K562 (cell line): ENCODE data around the gene PLAAT4. TPM values are rescaled to one million over a fixed set of nuclear protein-coding genes. Genes with fewer than 3 reads are reported as not detected.

Source experiments
- ATAC-seq: fragments of 200-7000 bp; cut with Tn5 transposase; 3 replicates; pipeline ENCODE4 v1.9.1; 2020; ENCODE audit warnings: moderate library complexity
- BruUV-seq: library from RNA; stranded (reverse); fragments of 400-500 nt; replicated peaks from 2 replicates; lab custom pipeline; 2021; lab: Mats Ljungman, UMichigan
- CTCF ChIA-PET: fragments of 300-600 bp; formaldehyde crosslinking; extraction: SDS; loops from one replicate; lab custom pipeline; 2021; ENCODE audit warnings: low intra/inter-chr PET ratio; lab: Yijun Ruan, JAX
- POLR2A ChIA-PET: fragments of 300-600, 350-650 bp; sonication (Branson Sonifier 250); formaldehyde crosslinking; extraction: SDS; loops from one replicate; lab custom pipeline; 2021; ENCODE audit warnings: antibody characterized with exemption, inconsistent platforms; lab: Yijun Ruan, JAX
- DNase-seq, 4 experiments: peaks; one replicate each; pipeline versions ENCODE4 v3.0.0 to v3.0.0-alpha.2; 2011 to 2018; ENCODE audit warnings: low spot score in 3 of 4, mixed read lengths in 3 of 4; ENCODE audit errors: extremely low read depth in 1 of 4
- FAIRE-seq: peaks from 2 replicates; lab custom pipeline; 2011; peaks lifted over from hg19 to GRCh38; lab: Jason Lieb, UNC
- H2AFZ ChIP-seq: 2 replicates; pipeline ENCODE4 v1.6.0; 2011; ENCODE audit warnings: low read depth, low read length, control low read depth, inconsistent platforms
- H3K27ac ChIP-seq: fragments of 200-600 bp; 3 replicates; pipeline ENCODE4 v1.8.0; 2011; ENCODE audit warnings: low read depth, mild to moderate bottlenecking, control low read depth, inconsistent platforms, low read length, moderate library complexity, mixed read lengths; ENCODE audit errors: extremely low read depth
- H3K27me3 ChIP-seq, 2 experiments: fragments of 300-600 bp in 1 of 2; 2 replicates in 1 of 2; 3 replicates in 1 of 2; pipeline versions ENCODE4 v1.6.0 to v1.8.0; 2011; ENCODE audit warnings: inconsistent platforms in 2 of 2, low read length in 2 of 2, mild to moderate bottlenecking in 1 of 2, mixed read lengths in 1 of 2, moderate library complexity in 1 of 2; ENCODE audit not compliant: control insufficient read depth in 2 of 2, insufficient read depth in 2 of 2
- H3K36me3 ChIP-seq: fragments of 300-600 bp; 3 replicates; pipeline ENCODE4 v1.8.0; 2011; ENCODE audit warnings: mild to moderate bottlenecking, low read length, inconsistent platforms; ENCODE audit not compliant: control insufficient read depth, insufficient read depth
- H3K4me1 ChIP-seq, 2 experiments: fragments of 200-600 bp in 1 of 2; replicated peaks in 1 of 2; 2 replicates in 1 of 2; 3 replicates in 1 of 2; pipeline versions ENCODE4 v1.5.1 to v1.8.0; 2011; ENCODE audit warnings: inconsistent platforms in 2 of 2, low read length in 2 of 2, mild to moderate bottlenecking in 1 of 2, mixed read lengths in 1 of 2, moderate library complexity in 1 of 2; ENCODE audit not compliant: control insufficient read depth in 2 of 2, insufficient read depth in 2 of 2
- H3K4me2 ChIP-seq: 2 replicates; pipeline ENCODE4 v1.6.1; 2011; ENCODE audit warnings: low read length, control low read depth, inconsistent platforms, mixed read lengths; ENCODE audit not compliant: insufficient read depth
- H3K4me3 ChIP-seq: fragments of 200-600 bp; sonication (generic), shearing (Covaris generic); 2 replicates; pipeline ENCODE4 v1.5.1; 2016; ENCODE audit warnings: control low read depth, inconsistent platforms
- H3K79me2 ChIP-seq: fragments of 200-600 bp; 3 replicates; pipeline ENCODE4 v1.8.0; 2011; ENCODE audit warnings: low read length, inconsistent platforms; ENCODE audit not compliant: control insufficient read depth, insufficient read depth
- H3K9ac ChIP-seq, 2 experiments: 2 replicates each; pipeline versions ENCODE4 v1.6.0 to v1.6.1; 2011; ENCODE audit warnings: low read depth in 2 of 2, low read length in 2 of 2, control low read depth in 1 of 2, inconsistent platforms in 1 of 2, mild to moderate bottlenecking in 1 of 2, mixed read lengths in 1 of 2; ENCODE audit not compliant: insufficient read depth in 1 of 2
- H3K9me1 ChIP-seq: one replicate; pipeline ENCODE4 v1.6.0; 2011; ENCODE audit warnings: inconsistent platforms, mild to moderate bottlenecking, low read length, moderate library complexity; ENCODE audit not compliant: control insufficient read depth, insufficient read depth
- H3K9me3 ChIP-seq: replicated peaks from 2 replicates; pipeline ENCODE4 v1.5.1; 2011; ENCODE audit warnings: low read depth, low read length, inconsistent platforms; ENCODE audit not compliant: control insufficient read depth, insufficient read depth
- H4K20me1 ChIP-seq: replicated peaks from 2 replicates; pipeline ENCODE4 v1.6.1; 2011; ENCODE audit warnings: low read length, inconsistent platforms, mixed read lengths; ENCODE audit not compliant: control insufficient read depth, insufficient read depth
- BMI1 ChIP-seq: fragments of 150-350 bp; IDR thresholded peaks from 2 replicates; pipeline ENCODE4 v1.6.1; 2014; ENCODE audit warnings: low read length
- CREM ChIP-seq: IDR thresholded peaks from 2 replicates; pipeline ENCODE4 v1.6.1; 2014; ENCODE audit warnings: antibody characterized with exemption, low read depth
- HOXB6 ChIP-seq: fragments of 250-450 bp; sonication (Bioruptor Pico); IDR thresholded peaks from 2 replicates; pipeline ENCODE4 v1.5.1; 2022; ENCODE audit warnings: mild to moderate bottlenecking, borderline replicate concordance
- IFI16 ChIP-seq: fragments of 250-450 bp; sonication (Bioruptor Pico); IDR thresholded peaks from 2 replicates; pipeline ENCODE4 v2.1.2; 2022; ENCODE audit warnings: mild to moderate bottlenecking, inconsistent platforms
- KLF10 ChIP-seq: fragments of 250-450 bp; sonication (Bioruptor Pico); IDR thresholded peaks from 2 replicates; pipeline ENCODE4 v1.6.1; 2021; ENCODE audit warnings: matching md5 sums
- MCM5 ChIP-seq: fragments of 450-650 bp; IDR thresholded peaks from 2 replicates; pipeline ENCODE4 v1.6.1; 2016; ENCODE audit warnings: low read depth
- NCOA2 ChIP-seq, 2 experiments: fragments of 450-650 bp; IDR thresholded peaks; 2 replicates each; pipeline ENCODE4 v1.6.1; 2018; ENCODE audit warnings: mild to moderate bottlenecking in 2 of 2, moderate library complexity in 1 of 2; ENCODE audit not compliant: partially characterized antibody in 2 of 2
- NR3C1 ChIP-seq: sonication (generic); formaldehyde crosslinking; IDR thresholded peaks from 2 replicates; pipeline ENCODE4 v1.8.1; 2022; ENCODE audit warnings: missing genetic modification reagents
- POLR3A ChIP-seq: IDR thresholded peaks from 2 replicates; pipeline ENCODE4 v1.6.1; 2011; ENCODE audit warnings: borderline replicate concordance, mild to moderate bottlenecking, moderate library complexity; ENCODE audit not compliant: insufficient read length, insufficient read depth; ENCODE audit errors: extremely low read depth
- PTRF ChIP-seq: fragments of 450-650 bp; IDR thresholded peaks from 2 replicates; pipeline ENCODE4 v1.6.1; 2016; ENCODE audit warnings: mild to moderate bottlenecking, missing genetic modification characterization, missing compliant biosample characterization
- SMAD1 ChIP-seq: fragments of 150-350 bp; IDR thresholded peaks from 2 replicates; pipeline ENCODE4 v1.6.1; 2014; ENCODE audit warnings: low read length, low read depth; ENCODE audit not compliant: partially characterized antibody
- STAT5B ChIP-seq: fragments of 250-450 bp; sonication (Bioruptor Pico); IDR thresholded peaks from 2 replicates; pipeline ENCODE4 v1.8.0; 2021; ENCODE audit warnings: mild to moderate bottlenecking, inconsistent platforms
- ZNF174 ChIP-seq: fragments of 250-450 bp; sonication (Bioruptor Pico); IDR thresholded peaks from 2 replicates; pipeline ENCODE4 v1.4.0; 2020; ENCODE audit warnings: mild to moderate bottlenecking
- ZNF23 ChIP-seq: fragments of 250-450 bp; sonication (Bioruptor Pico); IDR thresholded peaks from 2 replicates; pipeline ENCODE4 v1.4.0; 2020; ENCODE audit warnings: mild to moderate bottlenecking
- ZNF3 ChIP-seq: fragments of 250-450 bp; sonication (Bioruptor Pico); IDR thresholded peaks from 2 replicates; pipeline ENCODE4 v1.5.0; 2021; ENCODE audit warnings: mild to moderate bottlenecking, moderate library complexity
- ZNF384 ChIP-seq: IDR thresholded peaks from 2 replicates; pipeline ENCODE4 v1.6.1; 2012; ENCODE audit warnings: low read depth, low read length, improper control_type of control experiment
- ZNF764 ChIP-seq: fragments of 250-450 bp; sonication (Bioruptor Pico); IDR thresholded peaks from 2 replicates; pipeline ENCODE4 v1.4.0; 2020; ENCODE audit warnings: low read depth, mild to moderate bottlenecking, moderate library complexity
- WGBS: fragments of 100-300 bp; shearing (Covaris generic); methylation state at CpG from one replicate; pipeline ENCODE4 v1.1.6; 2016; ENCODE audit warnings: low coverage, mixed read lengths; ENCODE audit not compliant: insufficient coverage; ENCODE audit errors: missing lambda C conversion rate; 5-methylcytosine and 5-hydroxymethylcytosine counted together
- in situ Hi-C: fragments of 300-500 bp; cut with MboI; formaldehyde crosslinking; loops from 4 replicates; pipeline ENCODE4 v1.15.0; 2018; ENCODE audit warnings: inconsistent platforms, mixed read lengths
- intact Hi-C: fragments of 100-400 bp; cut with micrococcal nuclease; formaldehyde crosslinking; loops from 2 replicates; pipeline ENCODE4 v1.14.2; 2022
- polyA plus RNA-seq, 8 experiments: library from polyadenylated mRNA; depleted of rRNA in 4 of 8; stranded (reverse) in 5 of 8; unstranded in 3 of 8; fragments of >200 nt; fragmentation: Nextera tagmentation in 2 of 8; fragmentation: Illumina TruSeq in 1 of 8; extraction: Ambion mirVana in 2 of 8; extraction: Trizol in 1 of 8; gene quantifications; 2 replicates each; pipeline versions ENCODE4 v1.2.1 to v1.2.3, GENCODE V29; 2011 to 2014; ENCODE audit warnings: inconsistent platforms in 1 of 8, missing spikeins in 1 of 8
- total RNA-seq, 7 experiments: library from RNA; depleted of rRNA in 6 of 7; stranded (reverse); fragments of >200 nt in 6 of 7; fragmentation: Illumina TruSeq in 2 of 7; extraction: Trizol in 2 of 7; gene quantifications; 2 replicates each; pipeline versions ENCODE4 v1.2.1 to v1.2.3, GENCODE V29; 2011 to 2021; ENCODE audit warnings: low replicate concordance in 1 of 7
- TF ChIP-seq, protein P1 (sequence below), 2 experiments: fragments of 450-650 bp; IDR thresholded peaks; 2 replicates each; pipeline ENCODE4 v1.6.1; 2016
- TF ChIP-seq, protein P2 (sequence below): fragments of 250-450 bp; sonication (Bioruptor Pico); IDR thresholded peaks from 2 replicates; pipeline ENCODE4 v1.5.0; 2020; ENCODE audit warnings: mild to moderate bottlenecking

PLAAT4 gene
- total and polyA plus RNA-seq, 9 of the 15 experiments (the other 6 are each of a cell fraction or from before 2014, with no cell fraction given), result 0.54 to 3.0 (median 1.3) TPM; not detected in 1

DNA sequence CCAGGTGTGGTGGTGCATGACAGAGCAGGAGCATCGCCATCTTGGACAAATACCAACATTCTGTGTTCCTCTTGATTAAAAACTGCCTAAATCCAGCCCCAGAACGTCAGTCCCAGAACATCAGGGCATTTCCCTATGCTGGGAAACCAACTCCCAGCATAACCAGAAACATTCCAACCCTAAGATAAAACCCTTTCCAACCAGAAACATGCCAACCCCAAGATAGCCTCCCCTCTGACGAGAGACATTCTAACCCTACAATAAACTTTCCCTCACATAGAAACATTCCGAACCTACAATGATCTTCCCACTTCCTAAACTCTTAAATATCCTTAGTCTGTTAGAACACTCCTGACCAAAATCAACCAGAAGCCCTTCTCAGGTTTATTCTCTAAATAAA is 11.6 kb downstream of the PLAAT4 start (continued):
- TF ChIP-seq KLF10, result no peak
- TF ChIP-seq IFI16, result no peak
- no peak for TF ChIP-seq NR3C1

DNA sequence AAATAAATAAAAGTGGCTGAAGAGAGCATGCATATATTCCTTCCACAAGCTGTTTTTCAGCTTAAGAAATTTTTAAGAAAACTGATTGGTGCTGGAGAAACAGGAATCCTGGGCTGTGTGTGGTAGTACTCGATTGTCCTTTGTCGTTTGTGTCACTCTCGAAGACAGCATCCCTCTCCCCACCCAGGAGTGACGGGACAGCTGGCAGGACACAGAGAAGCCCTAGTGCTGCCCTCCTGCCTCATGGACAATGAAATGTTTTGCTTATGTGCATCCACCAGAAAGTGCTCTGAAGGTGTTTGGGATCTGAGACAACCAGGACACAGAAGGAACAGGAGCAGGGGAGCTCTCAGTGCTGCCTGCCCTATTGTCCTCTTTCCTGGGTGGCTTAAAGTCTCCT is 12.8 kb downstream of the PLAAT4 start:
- no peaks in the 10 kb centered on the region for H3K79me2 ChIP-seq
- H3K4me2 ChIP-seq, result no peak overlapping the region
- DNase-seq, result no peak
- H3K27me3 ChIP-seq, result peaks cover 0 to 3% of the 10 kb centered on the region in 2 experiments; a peak in 2 of 5 replicates
- H4K20me1 ChIP-seq, result no peaks in the 10 kb centered on the region
- TF ChIP-seq ZNF23 (no peak), POLR3A (no peak), BMI1 (no peak), STAT5B (no peak), SMAD1 (no peak), HOXB6 (CRISPR knock-in tag) (no peak), MCM5 (no peak), ZNF764 (no peak), ZNF384 (no peak), CREM (no peak), ZNF3 (CRISPR knock-in tag) (no peak), PTRF (tag) (no peak), ZNF174 (CRISPR knock-in tag) (no peak), NCOA2 (IDR thresholded peaks at IDR 0.05; ENCODE audit: partially characterized antibody in 2 of 2) (no peak)
- TF ChIP-seq, protein P1, sequence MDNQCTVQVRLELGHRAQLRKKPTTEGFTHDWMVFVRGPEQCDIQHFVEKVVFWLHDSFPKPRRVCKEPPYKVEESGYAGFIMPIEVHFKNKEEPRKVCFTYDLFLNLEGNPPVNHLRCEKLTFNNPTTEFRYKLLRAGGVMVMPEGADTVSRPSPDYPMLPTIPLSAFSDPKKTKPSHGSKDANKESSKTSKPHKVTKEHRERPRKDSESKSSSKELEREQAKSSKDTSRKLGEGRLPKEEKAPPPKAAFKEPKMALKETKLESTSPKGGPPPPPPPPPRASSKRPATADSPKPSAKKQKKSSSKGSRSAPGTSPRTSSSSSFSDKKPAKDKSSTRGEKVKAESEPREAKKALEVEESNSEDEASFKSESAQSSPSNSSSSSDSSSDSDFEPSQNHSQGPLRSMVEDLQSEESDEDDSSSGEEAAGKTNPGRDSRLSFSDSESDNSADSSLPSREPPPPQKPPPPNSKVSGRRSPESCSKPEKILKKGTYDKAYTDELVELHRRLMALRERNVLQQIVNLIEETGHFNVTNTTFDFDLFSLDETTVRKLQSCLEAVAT (IDR thresholded peaks at IDR 0.05), result no peak
- TF ChIP-seq, protein P2, sequence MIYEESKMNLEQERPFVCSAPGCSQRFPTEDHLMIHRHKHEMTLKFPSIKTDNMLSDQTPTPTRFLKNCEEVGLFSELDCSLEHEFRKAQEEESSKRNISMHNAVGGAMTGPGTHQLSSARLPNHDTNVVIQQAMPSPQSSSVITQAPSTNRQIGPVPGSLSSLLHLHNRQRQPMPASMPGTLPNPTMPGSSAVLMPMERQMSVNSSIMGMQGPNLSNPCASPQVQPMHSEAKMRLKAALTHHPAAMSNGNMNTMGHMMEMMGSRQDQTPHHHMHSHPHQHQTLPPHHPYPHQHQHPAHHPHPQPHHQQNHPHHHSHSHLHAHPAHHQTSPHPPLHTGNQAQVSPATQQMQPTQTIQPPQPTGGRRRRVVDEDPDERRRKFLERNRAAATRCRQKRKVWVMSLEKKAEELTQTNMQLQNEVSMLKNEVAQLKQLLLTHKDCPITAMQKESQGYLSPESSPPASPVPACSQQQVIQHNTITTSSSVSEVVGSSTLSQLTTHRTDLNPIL, result no peak
- H3K9ac ChIP-seq, result no peak overlapping the region
- no peaks in the 10 kb centered on the region for H3K9me3 ChIP-seq
- POLR2A ChIA-PET, result interaction anchor here (1.5 kb wide), 1 partner anchor 11 kb away, joined by 3 read pairs; no protein-coding TSS in a partner anchor
- no peaks in the 10 kb centered on the region; a peak in 1 of 5 replicates for H3K4me1 ChIP-seq
- peak overlapping the region; percentile 39; the same call in 1 of the 2 replicates for H2AFZ ChIP-seq
- BruUV-seq, result no TSS peak
- no peak for ATAC-seq
- no peak overlapping the region for H3K4me3 ChIP-seq
- intact Hi-C loops (no loop called here), in situ Hi-C loops (no loop called here)
- no peak for FAIRE-seq
- H3K9me1 ChIP-seq, result no peaks in the 10 kb centered on the region
- no peak overlapping the region for H3K27ac ChIP-seq
- CTCF ChIA-PET, result no interaction called here
- WGBS, result 29% methylated on average over 4 of the region's 4 CpGs
- no peaks in the 10 kb centered on the region for H3K36me3 ChIP-seq
